WTC11 (cell line): ENCODE results near the gene RPTOR. TPM values are rescaled to one million over a fixed set of nuclear protein-coding genes. Genes with fewer than 3 reads are reported as not detected.

Experiments
- ATAC-seq: fragments of 200-7000 bp; cut with Tn5 transposase; 2 replicates; pipeline ENCODE4 v1.10.0; 2021; ENCODE audit warnings: mild to moderate bottlenecking, moderate library complexity
- CTCF ChIA-PET: fragments of 300-600 bp; sonication (Branson Sonifier 250); formaldehyde crosslinking; loops from one replicate; lab custom pipeline; 2021; ENCODE audit warnings: antibody characterized with exemption; lab: Charles Lee
- POLR2A ChIA-PET: fragments of 350-600 bp; sonication (Branson Sonifier 250); formaldehyde crosslinking; loops from one replicate; lab custom pipeline; 2021; ENCODE audit warnings: antibody characterized with exemption; lab: Charles Lee
- DNase-seq: peaks from one replicate; pipeline ENCODE4 v3.0.0; 2021; ENCODE audit warnings: low spot score
- H3K27ac Mint-ChIP-seq: 2 replicates; pipeline ENCODE4 v1.8.0; 2021; ENCODE audit warnings: mixed read lengths
- H3K27me3 Mint-ChIP-seq: 2 replicates; pipeline ENCODE4 v1.8.0; 2021; ENCODE audit warnings: low read depth, mild to moderate bottlenecking, moderate library complexity, mixed read lengths
- H3K36me3 Mint-ChIP-seq: 2 replicates; pipeline ENCODE4 v1.8.0; 2021; ENCODE audit warnings: mixed read lengths
- H3K4me1 Mint-ChIP-seq: 2 replicates; pipeline ENCODE4 v1.8.0; 2022; ENCODE audit warnings: mixed read lengths
- H3K4me3 Mint-ChIP-seq: 2 replicates; pipeline ENCODE4 v1.8.0; 2021; ENCODE audit warnings: mild to moderate bottlenecking, moderate library complexity, mixed read lengths
- H3K9me3 Mint-ChIP-seq: 2 replicates; pipeline ENCODE4 v1.8.0; 2021; ENCODE audit warnings: mixed read lengths
- ATF2 ChIP-seq: sonication (generic); formaldehyde crosslinking; IDR thresholded peaks from 2 replicates; pipeline ENCODE4 v1.8.1; 2022; ENCODE audit warnings: low read depth, missing genetic modification reagents, borderline replicate concordance
- CBFB ChIP-seq: sonication (generic); formaldehyde crosslinking; IDR thresholded peaks from 2 replicates; pipeline ENCODE4 v1.8.1; 2022; ENCODE audit warnings: mild to moderate bottlenecking, low read depth, missing genetic modification reagents
- CDX4 ChIP-seq: fragments of 250-450 bp; sonication (Bioruptor Pico); IDR thresholded peaks from 2 replicates; pipeline ENCODE4 v1.9.0; 2021; ENCODE audit warnings: moderate library complexity, mild to moderate bottlenecking, inconsistent platforms, borderline replicate concordance
- CREM ChIP-seq: sonication (generic); formaldehyde crosslinking; IDR thresholded peaks from 2 replicates; pipeline ENCODE4 v1.8.1; 2022; ENCODE audit warnings: mild to moderate bottlenecking, missing genetic modification reagents, moderate library complexity
- ERG ChIP-seq: fragments of 250-450 bp; sonication (Bioruptor Pico); IDR thresholded peaks from 2 replicates; pipeline ENCODE4 v1.8.0; 2021; ENCODE audit warnings: mild to moderate bottlenecking
- FOXK1 ChIP-seq: sonication (generic); formaldehyde crosslinking; IDR thresholded peaks from 2 replicates; pipeline ENCODE4 v1.8.0; 2022; ENCODE audit warnings: mild to moderate bottlenecking, moderate library complexity, missing genetic modification reagents
- GRHL2 ChIP-seq: fragments of 250-450 bp; sonication (Bioruptor Pico); IDR thresholded peaks from 2 replicates; pipeline ENCODE4 v1.8.0; 2022; ENCODE audit warnings: mild to moderate bottlenecking, moderate library complexity; ENCODE audit not compliant: insufficient replicate concordance, severe bottlenecking
- MAX ChIP-seq: sonication (generic); formaldehyde crosslinking; IDR thresholded peaks from 2 replicates; pipeline ENCODE4 v1.8.0; 2022; ENCODE audit warnings: mild to moderate bottlenecking, missing genetic modification reagents
- MXD4 ChIP-seq: fragments of 250-450 bp; sonication (Bioruptor Pico); IDR thresholded peaks from 2 replicates; pipeline ENCODE4 v1.8.0; 2021; ENCODE audit warnings: mild to moderate bottlenecking, moderate library complexity, borderline replicate concordance
- NR2C2 ChIP-seq: sonication (generic); formaldehyde crosslinking; IDR thresholded peaks from 2 replicates; pipeline ENCODE4 v1.8.0; 2022; ENCODE audit warnings: mild to moderate bottlenecking, missing genetic modification reagents
- OVOL2 ChIP-seq: fragments of 250-450 bp; sonication (Bioruptor Pico); IDR thresholded peaks from 2 replicates; pipeline ENCODE4 v1.9.0; 2021; ENCODE audit warnings: mild to moderate bottlenecking, borderline replicate concordance
- RORB ChIP-seq: fragments of 250-450 bp; sonication (Bioruptor Pico); IDR thresholded peaks from 2 replicates; pipeline ENCODE4 v1.9.0; 2021; ENCODE audit warnings: mild to moderate bottlenecking
- TEAD4 ChIP-seq: sonication (generic); formaldehyde crosslinking; IDR thresholded peaks from 2 replicates; pipeline ENCODE4 v1.8.0; 2022; ENCODE audit warnings: mild to moderate bottlenecking, missing genetic modification reagents
- TP53 ChIP-seq: sonication (generic); formaldehyde crosslinking; IDR thresholded peaks from 2 replicates; pipeline ENCODE4 v1.8.1; 2023; ENCODE audit warnings: mild to moderate bottlenecking, missing genetic modification reagents
- ZMAT4 ChIP-seq: fragments of 250-450 bp; sonication (Bioruptor Pico); IDR thresholded peaks from 2 replicates; pipeline ENCODE4 v1.9.0; 2021; ENCODE audit warnings: mild to moderate bottlenecking
- ZNF232 ChIP-seq: sonication (generic); formaldehyde crosslinking; IDR thresholded peaks from 2 replicates; pipeline ENCODE4 v1.8.0; 2022; ENCODE audit warnings: mild to moderate bottlenecking, missing genetic modification reagents
- total RNA-seq: library from RNA; stranded (reverse); gene quantifications from 3 replicates; pipeline ENCODE4 v1.2.3, GENCODE V29; 2021

RPTOR gene
- total RNA-seq, 1 experiment from 2014 or later = 41.0 TPM

- no peak overlapping the region for H3K27ac Mint-ChIP-seq
Observed at GRCh38 chr17:80612997-80613731, 68.5 kb downstream of the RPTOR start.

GRCh38 chr17:80613732-80614071, 69.1 kb downstream of the RPTOR start:
- ATAC-seq = no peak
- no peak for DNase-seq
- POLR2A ChIA-PET = no interaction called here
- Mint-ChIP-seq H3K27me3 (no peaks in the 10 kb centered on the region), H3K36me3 (no peaks in the 10 kb centered on the region), H3K4me3 (no peak overlapping the region)
- TF ChIP-seq OVOL2 (CRISPR knock-in tag) = no peak
- no peak for TF ChIP-seq CBFB (CRISPR knock-in tag)
- no peak for TF ChIP-seq CDX4 (CRISPR knock-in tag)
- TF ChIP-seq FOXK1 (CRISPR knock-in tag) = no peak
- TF ChIP-seq TP53 = no peak
- no peak for TF ChIP-seq TEAD4
- no peak for TF ChIP-seq CREM
- TF ChIP-seq MAX (CRISPR knock-in tag) = no peak
- no peak for TF ChIP-seq MXD4 (CRISPR knock-in tag)
- no peak for TF ChIP-seq RORB (CRISPR knock-in tag)
- no peak for TF ChIP-seq ATF2 (CRISPR knock-in tag)
- no peak for TF ChIP-seq NR2C2 (CRISPR knock-in tag)
- TF ChIP-seq, all 79 proteins: peak for 0
- CTCF ChIA-PET = no interaction called here
- no peaks in the 10 kb centered on the region for H3K9me3 Mint-ChIP-seq
- peaks cover 17% of the 10 kb centered on the region for H3K4me1 Mint-ChIP-seq
- H3K27ac Mint-ChIP-seq = no peak overlapping the region

More at GRCh38 chr17:80612997-80613731, 68.5 kb downstream of the RPTOR start:
- H3K36me3 Mint-ChIP-seq = no peaks in the 10 kb centered on the region
- ATAC-seq = no peak
- peaks cover 19% of the 10 kb centered on the region for H3K4me1 Mint-ChIP-seq
- H3K4me3 Mint-ChIP-seq = no peak overlapping the region
- no peaks in the 10 kb centered on the region for H3K9me3 Mint-ChIP-seq
- POLR2A ChIA-PET = no interaction called here
- H3K27me3 Mint-ChIP-seq = no peaks in the 10 kb centered on the region
- CTCF ChIA-PET = no interaction called here
- DNase-seq = no peak
- TF ChIP-seq ZMAT4 (CRISPR knock-in tag) = no peak
- no peak for TF ChIP-seq ERG (CRISPR knock-in tag)
- no peak for TF ChIP-seq GRHL2 (CRISPR knock-in tag)
- no peak for TF ChIP-seq TP53
- no peak for TF ChIP-seq ZNF232 (CRISPR knock-in tag)

- Mint-ChIP-seq H3K9me3 (no peaks in the 10 kb centered on the region), H3K27ac (0 out of 2 replicates have a peak overlapping the region, but pooled peaks have one; percentile 21), H3K36me3 (no peaks in the 10 kb centered on the region), H3K4me1 (peaks cover 17% of the 10 kb centered on the region), H3K4me3 (no peak overlapping the region), H3K27me3 (no peaks in the 10 kb centered on the region)
- DNase-seq = no peak
- CTCF ChIA-PET = interaction anchor here (1.2 kb wide), 1 partner anchor 35 kb away, joined by 3 read pairs; no protein-coding TSS in a partner anchor
- ATAC-seq = no peak
- no peak for TF ChIP-seq CREM
- POLR2A ChIA-PET = no interaction called here
Observed at GRCh38 chr17:80614332-80615047, 69.9 kb downstream of the RPTOR start.
